Activated CD4-positive, alpha-beta T cell treated with anti-CD3 and anti-CD28 coated beads, Interleukin-2, Interleukin-4, amounts not matched to agents 100 ng/mL and 50 ng/mL, durations not matched to agents 16 hours and 8 hours (primary cell): ENCODE data around the gene MRPL53.

Source experiments
- DNase-seq: peaks from one replicate; pipeline ENCODE4 v3.0.0-alpha.2; 2020; ENCODE audit warnings: low spot score

Gene MRPL53

DNA sequence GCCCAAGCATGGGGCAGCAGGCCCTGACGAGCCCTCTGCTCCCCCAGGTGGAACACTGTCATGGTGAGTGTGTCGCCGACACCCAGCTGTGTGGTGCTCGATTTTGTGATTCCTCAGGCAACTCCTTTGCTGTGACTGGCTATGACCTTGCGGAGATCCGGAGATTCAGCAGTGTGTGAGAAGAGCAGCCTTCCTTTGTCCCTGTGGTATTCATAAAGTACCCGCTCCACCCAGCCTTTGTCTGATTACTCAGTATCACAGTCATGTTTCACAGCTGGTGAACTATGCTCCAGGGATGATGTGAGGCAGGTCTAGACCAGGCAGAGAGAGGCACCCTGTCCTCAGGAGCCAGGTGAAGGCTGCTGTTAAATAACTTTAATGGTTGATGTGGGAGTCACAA is 47.0 kb downstream of the MRPL53 start:
- no peak for DNase-seq

DNA sequence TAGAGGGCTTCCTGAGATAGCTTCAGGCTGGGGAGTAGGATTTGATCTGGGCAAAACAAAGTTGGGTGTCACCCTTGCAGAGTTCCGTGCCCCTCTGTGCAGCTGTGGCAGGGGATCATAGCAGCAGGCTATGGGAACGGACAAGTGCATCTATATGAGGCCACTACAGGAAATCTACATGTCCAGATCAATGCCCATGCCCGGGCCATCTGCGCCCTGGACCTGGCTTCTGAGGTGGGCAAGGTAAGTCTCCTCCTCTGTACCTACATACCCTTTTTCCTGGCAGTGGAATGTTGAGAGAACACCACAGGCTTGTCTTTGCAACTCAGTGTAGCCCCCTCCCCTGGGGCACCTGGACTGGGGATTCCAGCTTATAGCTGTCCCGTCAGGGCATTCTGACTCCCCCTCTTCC is 47.5 kb downstream of the MRPL53 start:
- no peak for DNase-seq

DNA sequence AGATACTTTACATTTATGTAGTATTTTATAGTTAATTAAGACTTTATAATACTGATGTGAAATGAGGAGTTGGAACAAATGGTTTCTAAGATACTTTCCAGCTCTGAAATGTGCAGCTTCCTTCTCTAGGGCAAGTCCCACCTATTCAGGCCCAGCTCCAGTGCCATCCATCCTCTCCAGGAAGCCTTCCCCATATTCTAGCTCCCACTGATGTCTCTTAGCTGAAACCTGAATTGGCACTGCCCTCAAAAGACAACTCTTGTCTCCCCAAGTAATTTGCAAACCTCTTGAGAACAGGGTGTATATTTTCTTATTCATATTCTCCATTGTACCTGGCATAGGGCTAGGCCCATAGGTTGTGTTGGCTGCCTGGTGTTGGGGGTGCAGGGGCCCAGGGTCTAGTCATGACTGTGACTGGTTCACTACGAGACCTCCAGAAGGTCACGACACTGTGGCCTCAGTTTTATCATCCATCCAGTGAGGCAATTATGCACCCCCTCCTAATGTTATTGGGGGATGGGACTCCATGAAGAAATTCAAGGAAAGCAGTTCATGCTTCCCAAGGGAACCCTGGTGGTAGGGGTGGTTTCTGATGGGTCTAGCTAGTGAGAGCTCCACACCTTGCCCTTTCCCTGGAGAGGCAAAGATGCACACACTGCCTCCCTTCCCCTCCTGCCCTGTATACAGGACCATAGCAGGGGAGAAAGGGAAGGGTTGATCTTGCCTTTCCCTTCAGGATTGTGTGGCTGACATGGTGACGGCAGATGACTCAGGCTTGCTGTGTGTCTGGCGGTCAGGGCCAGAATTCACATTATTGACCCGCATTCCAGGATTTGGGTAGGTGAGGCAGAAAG is 48.1 kb downstream of the MRPL53 start:
- no peak for DNase-seq

DNA sequence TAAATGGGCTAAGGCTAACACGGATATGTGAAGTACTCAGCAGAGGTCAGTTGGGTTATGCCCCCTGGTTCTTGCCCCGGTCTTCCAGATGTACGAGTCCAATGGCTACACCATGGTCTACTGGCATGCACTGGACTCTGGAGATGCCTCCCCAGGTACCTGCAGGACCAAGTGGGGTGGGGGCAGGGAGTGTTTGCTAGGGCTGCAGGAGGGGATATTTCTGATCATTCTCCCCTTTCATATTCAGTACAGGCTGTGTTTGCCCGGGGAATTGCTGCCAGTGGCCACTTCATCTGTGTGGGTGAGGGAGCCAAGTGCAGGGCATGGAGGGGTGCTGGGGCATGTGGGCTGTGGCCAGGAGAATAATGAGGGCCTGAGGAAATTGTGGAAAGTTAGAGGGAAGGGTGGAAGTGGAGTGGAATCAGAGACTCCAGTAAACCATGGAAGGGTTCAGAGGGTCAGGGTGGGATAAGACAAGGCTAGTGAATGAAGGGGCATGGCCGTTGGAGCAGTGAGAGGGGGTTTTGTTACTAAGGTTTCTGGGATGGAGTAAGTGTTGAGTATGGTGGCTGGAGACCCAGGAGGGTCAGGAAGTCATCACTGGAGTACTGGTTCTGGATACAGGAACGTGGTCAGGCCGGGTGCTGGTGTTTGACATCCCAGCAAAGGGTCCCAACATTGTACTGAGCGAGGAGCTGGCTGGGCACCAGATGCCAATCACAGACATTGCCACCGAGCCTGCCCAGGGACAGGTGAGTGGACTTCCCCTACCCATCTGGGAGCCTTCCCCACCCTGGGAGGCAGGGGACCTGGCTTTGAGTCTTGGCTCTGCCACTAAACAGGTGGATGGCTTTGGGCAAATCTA is 49.0 kb downstream of the MRPL53 start:
- no peak for DNase-seq
